ENCODE measurements around the gene PTPRM. TPM values are rescaled to one million over a fixed set of nuclear protein-coding genes. Genes with fewer than 3 reads are reported as not detected.
A peak's percentile ranks its signal among the peaks of the same experiment; 100 is the strongest.

Gene PTPRM
- total RNA-seq, 1 experiment from 2014 or later = 14.5 TPM

DNA sequence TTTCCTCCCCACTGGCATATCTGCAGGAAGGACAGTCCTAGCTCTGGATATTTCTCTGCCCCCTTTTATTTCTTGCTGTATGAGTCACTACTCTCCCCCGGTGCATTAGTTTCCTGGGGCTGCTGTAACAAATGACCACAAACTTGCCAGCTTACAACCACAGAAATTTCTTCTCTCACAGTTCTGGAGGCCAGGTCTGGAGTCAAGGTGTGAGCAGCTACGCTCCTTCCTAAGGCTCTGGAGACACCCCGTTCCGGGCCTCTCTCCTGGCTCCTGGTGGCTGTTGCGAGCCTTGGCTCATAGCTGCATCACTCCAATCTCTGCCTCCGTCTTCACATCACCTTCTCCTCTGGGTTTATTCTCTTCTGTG lies 34.1 kb downstream of the PTPRM start:
- no peaks in the 10 kb centered on the region for H3K36me3 ChIP-seq (ENCODE audit: control insufficient read depth in 1 of 2, insufficient read depth in 2 of 2, low read length in 2 of 2)
- no peaks in the 10 kb centered on the region for H3K9me2 ChIP-seq (ENCODE audit: insufficient read depth)
- H2AFZ ChIP-seq (ENCODE audit: low read depth, low read length, poor library complexity, severe bottlenecking) = no peak overlapping the region
- no peak overlapping the region for H3K4me2 ChIP-seq (ENCODE audit: low read length)
- H3K9me3 ChIP-seq (ENCODE audit: control insufficient read depth in 1 of 2, insufficient read depth in 1 of 2, low read depth in 1 of 2, low read length in 2 of 2) = no peaks in the 10 kb centered on the region
- H3K27me3 ChIP-seq (ENCODE audit: insufficient read depth, low read length) = 0 out of 2 replicates have a peak, but pooled peaks cover 5% of the 10 kb centered on the region
- intact Hi-C loops (cut with micrococcal nuclease) = no loop called here
- CTCF ChIA-PET = no interaction called here
- DNase-seq (ENCODE audit: low read depth, low spot score) (no peak), ATAC-seq (0 out of 2 replicates have a peak, but pooled peaks have one; percentile 50)
- RAD21 ChIA-PET (ENCODE audit: low non-redundant PET in 1 of 2, low total read pairs in 2 of 2, uncharacterized antibody in 2 of 2, unreplicated experiment in 2 of 2) = no interaction called here
- POLR2A ChIA-PET = no interaction called here
- TF ChIP-seq CBX3 (IDR thresholded peaks at IDR 0.05; ENCODE audit: low read depth) (no peak), ZFX (IDR thresholded peaks at IDR 0.05) (no peak), TCF7L2 (IDR thresholded peaks at IDR 0.05; ENCODE audit: borderline replicate concordance, extremely low read depth, insufficient read depth, insufficient read length) (no peak), SIN3A (IDR thresholded peaks at IDR 0.05; ENCODE audit: low read depth) (no peak), RAD21 (IDR thresholded peaks at IDR 0.05; ENCODE audit: low read depth) (no peak), POLR2AphosphoS5 (IDR thresholded peaks at IDR 0.05; ENCODE audit: low read depth, low read length) (no peak), EZH2phosphoT487 (IDR thresholded peaks at IDR 0.05; ENCODE audit: borderline replicate concordance) (no peak), SRF (IDR thresholded peaks at IDR 0.05; ENCODE audit: low read depth) (no peak)
- H3K79me2 ChIP-seq (ENCODE audit: insufficient read depth, low read length) = no peaks in the 10 kb centered on the region
- no peak overlapping the region for H3K27ac ChIP-seq (ENCODE audit: low read depth, low read length)
- H3K4me1 ChIP-seq (ENCODE audit: control insufficient read depth in 1 of 2, insufficient read depth in 2 of 2, low read length in 2 of 2) = no peaks in the 10 kb centered on the region
- no peak overlapping the region for H3K9ac ChIP-seq (ENCODE audit: low read length)
- no peaks in the 10 kb centered on the region for H4K20me1 ChIP-seq (ENCODE audit: insufficient read depth)
- H3K4me3 ChIP-seq (replicated peaks in 1 of 2; ENCODE audit: low read depth in 1 of 2, low read length in 2 of 2) = no peak overlapping the region
- BruUV-seq (replicated peaks) = no TSS peak

GRCh38 chr18:7601936-7602335 lies 34.8 kb downstream of the PTPRM start:
- RAD21 ChIA-PET (ENCODE audit: low non-redundant PET in 1 of 2, low total read pairs in 2 of 2, uncharacterized antibody in 2 of 2, unreplicated experiment in 2 of 2) = no interaction called here
- no peaks in the 10 kb centered on the region for H4K20me1 ChIP-seq (ENCODE audit: insufficient read depth)
- ATAC-seq (no peak), DNase-seq (ENCODE audit: low read depth, low spot score) (no peak)
- no peak overlapping the region for H3K27ac ChIP-seq (ENCODE audit: low read depth, low read length)
- CTCF ChIA-PET = no interaction called here
- no peak overlapping the region for H3K4me3 ChIP-seq (replicated peaks in 1 of 2; ENCODE audit: low read depth in 1 of 2, low read length in 2 of 2)
- H2AFZ ChIP-seq (ENCODE audit: low read depth, low read length, poor library complexity, severe bottlenecking) = no peak overlapping the region
- H3K79me2 ChIP-seq (ENCODE audit: insufficient read depth, low read length) = no peaks in the 10 kb centered on the region
- H3K27me3 ChIP-seq (ENCODE audit: insufficient read depth, low read length) = 0 out of 2 replicates have a peak, but pooled peaks cover 5% of the 10 kb centered on the region
- POLR2A ChIA-PET = no interaction called here
- no peak for TF ChIP-seq ZFX (IDR thresholded peaks at IDR 0.05)
- H3K36me3 ChIP-seq (ENCODE audit: control insufficient read depth in 1 of 2, insufficient read depth in 2 of 2, low read length in 2 of 2) = no peaks in the 10 kb centered on the region
- no peaks in the 10 kb centered on the region for H3K9me3 ChIP-seq (ENCODE audit: control insufficient read depth in 1 of 2, insufficient read depth in 1 of 2, low read depth in 1 of 2, low read length in 2 of 2)
- no peaks in the 10 kb centered on the region for H3K9me2 ChIP-seq (ENCODE audit: insufficient read depth)
- H3K9ac ChIP-seq (ENCODE audit: low read length) = no peak overlapping the region
- intact Hi-C loops (cut with micrococcal nuclease) = no loop called here
- no TSS peak for BruUV-seq (replicated peaks)
- no peaks in the 10 kb centered on the region for H3K4me1 ChIP-seq (ENCODE audit: control insufficient read depth in 1 of 2, insufficient read depth in 2 of 2, low read length in 2 of 2)
- H3K4me2 ChIP-seq (ENCODE audit: low read length) = no peak overlapping the region

Data from HCT116 (cell line).